NCI-H1092 treated with DMSO at 0.1 percent for 48 hours (cell line): ENCODE results near the gene SURF1.
"Not testable (repeated sequence)": the region's sequence is repeated elsewhere in the genome, so short reads cannot be mapped to it uniquely, and the experiment has no call there.

Experiments
- DNase-seq: peaks from one replicate; lab custom pipeline; 2025; lab: John Stamatoyannopoulos, UW

SURF1 gene

GRCh38 chr9:133321411-133321935, 34.8 kb downstream of the SURF1 start:
- no peak for DNase-seq

GRCh38 chr9:133320421-133320881, 35.8 kb downstream of the SURF1 start:
- DNase-seq: no peak

GRCh38 chr9:133317551-133317950, 38.7 kb downstream of the SURF1 start:
- not testable (repeated sequence) for DNase-seq

- no peak for DNase-seq
Measured at GRCh38 chr9:133315997-133316396, 40.3 kb downstream of the SURF1 start.

- no peak for DNase-seq
Measured at GRCh38 chr9:133309608-133310007, 46.7 kb downstream of the SURF1 start.

GRCh38 chr9:133307301-133307700, 49.0 kb downstream of the SURF1 start:
- no peak for DNase-seq

- no peak for DNase-seq
Measured at GRCh38 chr9:133306242-133307204, 49.8 kb downstream of the SURF1 start.

GRCh38 chr9:133305731-133306130, 50.6 kb downstream of the SURF1 start:
- no peak for DNase-seq

GRCh38 chr9:133304477-133305377, 51.6 kb downstream of the SURF1 start:
- no peak for DNase-seq

GRCh38 chr9:133304158-133304470, 52.2 kb downstream of the SURF1 start:
- DNase-seq: no peak

- DNase-seq: no peak
Measured at GRCh38 chr9:133303266-133304157, 52.8 kb downstream of the SURF1 start.
